Mammary epithelial cell (primary cell): ENCODE data around the gene OPRM1.

Experiments used
- EZH2 ChIP-seq: IDR thresholded peaks from 2 replicates; pipeline ENCODE4 v1.6.1; 2012; ENCODE audit warnings: low read length, inconsistent platforms, borderline replicate concordance
- TF ChIP-seq, protein P1 (sequence below), 2 donors: IDR thresholded peaks in 1 of 2; conservative IDR thresholded peaks in 1 of 2; 2 replicates each; pipeline ENCODE4 v1.5.1; 2011 to 2012; ENCODE audit warnings: inconsistent platforms in 2 of 2, low read length in 2 of 2, mild to moderate bottlenecking in 2 of 2, control low read depth in 1 of 2, low read depth in 1 of 2; ENCODE audit not compliant: insufficient read depth in 1 of 2; ENCODE audit errors: extremely low read depth in 1 of 2

DNA sequence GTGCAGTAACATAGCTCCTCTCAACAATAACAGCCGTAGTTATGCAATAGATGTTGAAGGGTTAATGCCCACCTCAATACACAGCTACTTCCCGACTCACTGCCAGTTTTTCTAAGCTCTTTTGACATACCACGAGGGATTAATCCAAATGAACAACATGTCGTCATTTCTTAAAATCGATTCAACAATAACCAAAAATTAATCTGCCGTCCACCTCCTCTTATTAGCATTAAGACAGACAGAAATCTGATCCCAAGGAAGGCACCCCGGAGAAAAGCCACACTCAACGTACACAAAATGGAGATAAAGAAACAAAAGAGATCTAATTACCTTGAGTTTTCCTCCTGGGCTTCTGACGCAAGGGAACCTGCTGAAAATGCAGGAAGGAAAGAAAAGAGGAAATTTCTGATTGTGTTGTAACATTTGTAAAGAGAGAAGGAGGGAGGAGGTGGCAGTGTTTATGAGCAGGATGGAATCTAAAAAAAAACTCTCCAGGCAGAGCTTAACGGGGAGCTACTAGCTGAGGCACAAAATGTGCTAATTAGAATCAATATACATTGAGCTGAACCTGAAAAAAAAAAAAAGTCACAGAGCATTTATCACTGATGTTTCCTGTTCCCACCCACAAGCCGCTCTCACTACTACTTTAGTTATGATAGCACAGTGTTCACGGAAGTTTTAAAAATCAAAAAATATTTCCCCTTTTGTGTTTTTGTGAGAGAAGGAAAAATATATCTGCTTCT lies 208.2 kb downstream of the OPRM1 start:
- TF ChIP-seq, protein P1, sequence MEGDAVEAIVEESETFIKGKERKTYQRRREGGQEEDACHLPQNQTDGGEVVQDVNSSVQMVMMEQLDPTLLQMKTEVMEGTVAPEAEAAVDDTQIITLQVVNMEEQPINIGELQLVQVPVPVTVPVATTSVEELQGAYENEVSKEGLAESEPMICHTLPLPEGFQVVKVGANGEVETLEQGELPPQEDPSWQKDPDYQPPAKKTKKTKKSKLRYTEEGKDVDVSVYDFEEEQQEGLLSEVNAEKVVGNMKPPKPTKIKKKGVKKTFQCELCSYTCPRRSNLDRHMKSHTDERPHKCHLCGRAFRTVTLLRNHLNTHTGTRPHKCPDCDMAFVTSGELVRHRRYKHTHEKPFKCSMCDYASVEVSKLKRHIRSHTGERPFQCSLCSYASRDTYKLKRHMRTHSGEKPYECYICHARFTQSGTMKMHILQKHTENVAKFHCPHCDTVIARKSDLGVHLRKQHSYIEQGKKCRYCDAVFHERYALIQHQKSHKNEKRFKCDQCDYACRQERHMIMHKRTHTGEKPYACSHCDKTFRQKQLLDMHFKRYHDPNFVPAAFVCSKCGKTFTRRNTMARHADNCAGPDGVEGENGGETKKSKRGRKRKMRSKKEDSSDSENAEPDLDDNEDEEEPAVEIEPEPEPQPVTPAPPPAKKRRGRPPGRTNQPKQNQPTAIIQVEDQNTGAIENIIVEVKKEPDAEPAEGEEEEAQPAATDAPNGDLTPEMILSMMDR (conservative IDR thresholded peaks at IDR 0.05 in 1 of 2, IDR thresholded peaks at IDR 0.05 in 1 of 2; ENCODE audit: extremely low read depth in 1 of 2, insufficient read depth in 1 of 2, low read depth in 1 of 2, low read length in 2 of 2), result no peak
- no peak for TF ChIP-seq EZH2
